Activated CD8-positive, alpha-beta T cell treated with anti-CD3 and anti-CD28 coated beads for 36 hours (primary cell): ENCODE measurements around the gene GNAI3. TPM values are rescaled to one million over a fixed set of nuclear protein-coding genes. Genes with fewer than 3 reads are reported as not detected.

Experiments
- ATAC-seq: fragments of 200-7000 bp; cut with Tn5 transposase; one replicate; pipeline ENCODE4 v1.10.0; 2021; ENCODE audit warnings: mild to moderate bottlenecking, moderate library complexity
- CTCF ChIA-PET: fragments of 350-600 bp; sonication (Branson Sonifier 250); formaldehyde crosslinking; loops from one replicate; lab custom pipeline; 2021; ENCODE audit warnings: antibody characterized with exemption; lab: Charles Lee
- POLR2A ChIA-PET: fragments of 350-600 bp; sonication (Branson Sonifier 250); formaldehyde crosslinking; loops from one replicate; lab custom pipeline; 2021; ENCODE audit warnings: antibody characterized with exemption; lab: Charles Lee
- DNase-seq: peaks from one replicate; pipeline ENCODE4 v3.0.0-alpha.2; 2020
- H3K27ac Mint-ChIP-seq: one replicate; pipeline ENCODE4 v1.8.0; 2021; ENCODE audit warnings: mild to moderate bottlenecking, mixed read lengths
- H3K27me3 Mint-ChIP-seq: one replicate; pipeline ENCODE4 v1.8.0; 2021; ENCODE audit warnings: mixed read lengths
- H3K36me3 Mint-ChIP-seq: one replicate; pipeline ENCODE4 v1.8.0; 2021; ENCODE audit warnings: low read depth, mixed read lengths
- H3K4me1 Mint-ChIP-seq: one replicate; pipeline ENCODE4 v1.8.0; 2021; ENCODE audit warnings: low read depth, mixed read lengths
- H3K4me3 Mint-ChIP-seq: one replicate; pipeline ENCODE4 v1.8.0; 2021; ENCODE audit warnings: mild to moderate bottlenecking, moderate library complexity, mixed read lengths
- H3K9me3 Mint-ChIP-seq: one replicate; pipeline ENCODE4 v1.8.0; 2021; ENCODE audit warnings: mixed read lengths
- CTCF ChIP-seq: fragments of 200-600 bp; IDR thresholded peaks from one replicate; pipeline ENCODE4 v1.8.0; 2022; ENCODE audit warnings: antibody characterized with exemption, mild to moderate bottlenecking
- intact Hi-C: fragments of 100-400 bp; cut with micrococcal nuclease; formaldehyde crosslinking; loops from one replicate; pipeline ENCODE4 v1.10.0; 2022
- total RNA-seq, 2 experiments: library from RNA; stranded (reverse); gene quantifications; one replicate each; pipeline ENCODE4 v1.2.3, GENCODE V29; 2021

Gene GNAI3
- total RNA-seq, 2 experiments from 2014 or later, result 7.5 to 7.7 TPM

- ChIA-PET POLR2A (interaction anchor here (0.7 to 6.9 kb wide), 5 partner anchors 8 to 1689 kb away, joined by 3 to 48 read pairs (median 4); partner anchors contain the start of gene AMIGO1), CTCF (interaction anchor here (0.6 to 40.7 kb wide), 7 partner anchors 9 to 139 kb away, joined by 3 to 1390 read pairs (median 5); partner anchors contain the start of genes CYB561D1 and GPR61)
- DNase-seq, result no peak
- ATAC-seq, result peak; percentile 5
- H3K27me3 Mint-ChIP-seq, result no peaks in the 10 kb centered on the region
- TF ChIP-seq CTCF, result no peak
- peaks cover 82% of the 10 kb centered on the region for H3K4me1 Mint-ChIP-seq
- H3K27ac Mint-ChIP-seq, result peak overlapping the region; percentile 87
- H3K9me3 Mint-ChIP-seq, result no peaks in the 10 kb centered on the region
- H3K36me3 Mint-ChIP-seq, result peaks cover 7% of the 10 kb centered on the region
- intact Hi-C loops, result no loop called here
- H3K4me3 Mint-ChIP-seq, result no peak overlapping the region
Observed at GRCh38 chr1:109501644-109502363, 46.6 kb upstream of the GNAI3 start.

- CTCF ChIA-PET, result interaction anchor here (0.6 to 40.7 kb wide), 6 partner anchors 9 to 138 kb away, joined by 3 to 1390 read pairs (median 4); partner anchors contain the start of genes CYB561D1 and GPR61
- intact Hi-C loops, result no loop called here
- Mint-ChIP-seq H3K4me1 (peaks cover 82% of the 10 kb centered on the region), H3K4me3 (peak overlapping the region; percentile 36), H3K9me3 (no peaks in the 10 kb centered on the region), H3K27ac (peak overlapping the region; percentile 87), H3K36me3 (peaks cover 7% of the 10 kb centered on the region), H3K27me3 (no peaks in the 10 kb centered on the region)
- no peak for TF ChIP-seq CTCF
- ATAC-seq, result peak; percentile 64
- peak; percentile 52 for DNase-seq
- POLR2A ChIA-PET, result interaction anchor here (0.7 to 6.9 kb wide), 6 partner anchors 7 to 1689 kb away, joined by 3 to 48 read pairs (median 4); partner anchors contain the start of genes AMIGO1 and CYB561D1
Observed at GRCh38 chr1:109502364-109502851, 46.0 kb upstream of the GNAI3 start.

- POLR2A ChIA-PET, result interaction anchor here (0.7 to 3.5 kb wide), 5 partner anchors 9 to 28 kb away, joined by 4 to 17 read pairs (median 5); partner anchors contain the start of genes ATXN7L2 and CYB561D1
- intact Hi-C loops, result no loop called here
Observed at GRCh38 chr1:109503935-109504334, 44.5 kb upstream of the GNAI3 start.

GRCh38 chr1:109504974-109505373 is 43.4 kb upstream of the GNAI3 start:
- CTCF ChIA-PET, result interaction anchor here (1.0 to 40.7 kb wide), 6 partner anchors 11 to 134 kb away, joined by 3 to 1390 read pairs (median 8); partner anchors contain the start of genes CYB561D1 and GPR61
- peak; percentile 29 for ATAC-seq
- H3K27ac Mint-ChIP-seq, result peak overlapping the region; percentile 71
- DNase-seq, result no peak
- peaks cover 75% of the 10 kb centered on the region for H3K4me1 Mint-ChIP-seq
- no peak overlapping the region for H3K4me3 Mint-ChIP-seq
- TF ChIP-seq CTCF, result no peak
- no peaks in the 10 kb centered on the region for H3K27me3 Mint-ChIP-seq
- POLR2A ChIA-PET, result interaction anchor here (0.6 to 3.5 kb wide), 9 partner anchors 10 to 502 kb away, joined by 3 to 17 read pairs (median 5); partner anchors contain the start of genes ATXN7L2, CYB561D1 and GNAI3
- H3K36me3 Mint-ChIP-seq, result peaks cover 4% of the 10 kb centered on the region
- intact Hi-C loops, result no loop called here
- H3K9me3 Mint-ChIP-seq, result no peaks in the 10 kb centered on the region

More at GRCh38 chr1:109503935-109504334, 44.5 kb upstream of the GNAI3 start:
- no peaks in the 10 kb centered on the region for H3K9me3 Mint-ChIP-seq
- TF ChIP-seq CTCF, result no peak
- peaks cover 81% of the 10 kb centered on the region for H3K4me1 Mint-ChIP-seq
- ATAC-seq (no peak), DNase-seq (no peak)
- no peaks in the 10 kb centered on the region for H3K27me3 Mint-ChIP-seq
- H3K4me3 Mint-ChIP-seq, result no peak overlapping the region
- H3K27ac Mint-ChIP-seq, result peak overlapping the region; percentile 70
- peaks cover 4% of the 10 kb centered on the region for H3K36me3 Mint-ChIP-seq
- CTCF ChIA-PET, result interaction anchor here (1.1 to 40.7 kb wide), 5 partner anchors 9 to 135 kb away, joined by 3 to 1390 read pairs (median 11); partner anchors contain the start of genes CYB561D1 and GPR61
